HEK293T (cell line): ENCODE data around the gene RPTOR.

Experiments used
- CTCF ChIA-PET: fragments of 350-600 bp; formaldehyde crosslinking; extraction: SDS; loops from one replicate; lab custom pipeline; 2021; ENCODE audit warnings: antibody characterized with exemption, inconsistent platforms; lab: Yijun Ruan, JAX
- POLR2A ChIA-PET: fragments of 350-600 bp; formaldehyde crosslinking; extraction: SDS; loops from one replicate; lab custom pipeline; 2020; ENCODE audit warnings: antibody characterized with exemption, inconsistent platforms; lab: Yijun Ruan, JAX
- DNase-seq: peaks from one replicate; pipeline ENCODE4 v3.0.0; 2012; ENCODE audit warnings: mixed read lengths; ENCODE audit errors: extremely low spot score
- ARNT ChIP-seq: fragments of 450-650 bp; IDR thresholded peaks from 2 replicates; pipeline ENCODE4 v1.6.1; 2017; ENCODE audit warnings: mild to moderate bottlenecking
- BHLHE40 ChIP-seq: fragments of 450-650 bp; IDR thresholded peaks from 2 replicates; pipeline ENCODE4 v1.6.1; 2016; ENCODE audit warnings: mild to moderate bottlenecking, moderate library complexity, borderline replicate concordance
- CTBP1 ChIP-seq: fragments of 450-650 bp; IDR thresholded peaks from 2 replicates; pipeline ENCODE4 v1.6.1; 2016; ENCODE audit warnings: borderline replicate concordance
- ELF4 ChIP-seq: fragments of 450-650 bp; IDR thresholded peaks from 2 replicates; pipeline ENCODE4 v1.6.1; 2017; ENCODE audit warnings: antibody characterized with exemption
- FOXA1 ChIP-seq: fragments of 450-650 bp; IDR thresholded peaks from 2 replicates; pipeline ENCODE4 v1.6.1; 2016; ENCODE audit warnings: mild to moderate bottlenecking
- FOXK2 ChIP-seq: fragments of 450-650 bp; IDR thresholded peaks from 2 replicates; pipeline ENCODE4 v1.6.1; 2016; ENCODE audit warnings: mild to moderate bottlenecking
- FOXM1 ChIP-seq: fragments of 450-650 bp; IDR thresholded peaks from 2 replicates; pipeline ENCODE4 v1.6.1; 2017; ENCODE audit warnings: mild to moderate bottlenecking, borderline replicate concordance
- HDGF ChIP-seq: fragments of 450-650 bp; IDR thresholded peaks from 2 replicates; pipeline ENCODE4 v1.6.1; 2017; ENCODE audit warnings: antibody characterized with exemption, borderline replicate concordance
- L3MBTL2 ChIP-seq: fragments of 450-650 bp; conservative IDR thresholded peaks from 2 replicates; pipeline ENCODE4 v1.6.1; 2016; ENCODE audit warnings: mild to moderate bottlenecking
- LEF1 ChIP-seq: fragments of 450-650 bp; IDR thresholded peaks from 2 replicates; pipeline ENCODE4 v1.6.1; 2017; ENCODE audit warnings: mild to moderate bottlenecking, borderline replicate concordance
- NFRKB ChIP-seq: fragments of 450-650 bp; IDR thresholded peaks from 2 replicates; pipeline ENCODE4 v1.6.1; 2016; ENCODE audit warnings: mild to moderate bottlenecking, moderate library complexity
- PKNOX1 ChIP-seq: fragments of 450-650 bp; IDR thresholded peaks from 2 replicates; pipeline ENCODE4 v1.6.1; 2016
- SP1 ChIP-seq: fragments of 450-650 bp; IDR thresholded peaks from 2 replicates; pipeline ENCODE4 v1.6.1; 2017
- SUZ12 ChIP-seq: fragments of 450-650 bp; IDR thresholded peaks from 2 replicates; pipeline ENCODE4 v1.6.1; 2016; ENCODE audit warnings: mild to moderate bottlenecking
- TARDBP ChIP-seq: fragments of 450-650 bp; IDR thresholded peaks from 2 replicates; pipeline ENCODE4 v1.6.1; 2016
- ZNF384 ChIP-seq: fragments of 450-650 bp; IDR thresholded peaks from 2 replicates; pipeline ENCODE4 v1.6.1; 2016

RPTOR gene

GRCh38 chr17:80720610-80721577, 176.3 kb downstream of the RPTOR start:
- ChIA-PET CTCF (no interaction called here), POLR2A (no interaction called here)
- no peak for DNase-seq
- no peak for TF ChIP-seq NFRKB
- no peak for TF ChIP-seq LEF1
- no peak for TF ChIP-seq CTBP1
- TF ChIP-seq BHLHE40: no peak
- TF ChIP-seq TARDBP: no peak

- CTCF ChIA-PET: no interaction called here
- no peak for DNase-seq
- POLR2A ChIA-PET: no interaction called here
- TF ChIP-seq LEF1 (no peak), L3MBTL2 (no peak), FOXA1 (no peak), SP1 (no peak), ARNT (no peak), SUZ12 (no peak), CTBP1 (no peak), FOXK2 (no peak), FOXM1 (no peak), BHLHE40 (no peak), ELF4 (no peak)
Observed at GRCh38 chr17:80722661-80723060, 178.0 kb downstream of the RPTOR start.

GRCh38 chr17:80724775-80725266, 180.2 kb downstream of the RPTOR start:
- CTCF ChIA-PET: no interaction called here
- DNase-seq: no peak
- POLR2A ChIA-PET: no interaction called here
- TF ChIP-seq L3MBTL2: no peak
- TF ChIP-seq SUZ12: no peak

- POLR2A ChIA-PET: interaction anchor here (1.2 kb wide), 1 partner anchor 271 kb away, joined by 6 read pairs; no protein-coding TSS in a partner anchor
- TF ChIP-seq FOXM1 (no peak), TARDBP (no peak), CTBP1 (no peak), ZNF384 (no peak), FOXA1 (no peak)
- CTCF ChIA-PET: no interaction called here
- DNase-seq: no peak
Observed at GRCh38 chr17:80725517-80725916, 180.9 kb downstream of the RPTOR start.

GRCh38 chr17:80726558-80727408, 182.1 kb downstream of the RPTOR start:
- DNase-seq: no peak
- ChIA-PET CTCF (no interaction called here), POLR2A (interaction anchor here (1.2 kb wide), 1 partner anchor 272 kb away, joined by 6 read pairs; no protein-coding TSS in a partner anchor)
- TF ChIP-seq BHLHE40 (no peak), ZNF384 (no peak), HDGF (no peak), LEF1 (no peak)

GRCh38 chr17:80727409-80727755, 182.7 kb downstream of the RPTOR start:
- ChIA-PET POLR2A (no interaction called here), CTCF (no interaction called here)
- no peak for TF ChIP-seq LEF1
- no peak for TF ChIP-seq PKNOX1
- no peak for TF ChIP-seq SP1
- no peak for TF ChIP-seq ARNT
- TF ChIP-seq SUZ12: no peak
- no peak for TF ChIP-seq ZNF384
- no peak for TF ChIP-seq FOXK2
- TF ChIP-seq TARDBP: no peak
- no peak for TF ChIP-seq HDGF
- no peak for TF ChIP-seq FOXA1
- TF ChIP-seq FOXM1: no peak
- no peak for TF ChIP-seq BHLHE40
- TF ChIP-seq ELF4: no peak
- TF ChIP-seq NFRKB: no peak
- no peak for TF ChIP-seq L3MBTL2
- TF ChIP-seq CTBP1: no peak
- DNase-seq: no peak

GRCh38 chr17:80729016-80729415, 184.4 kb downstream of the RPTOR start:
- POLR2A ChIA-PET: no interaction called here
- no peak for DNase-seq
- no peak for TF ChIP-seq ZNF384
- no peak for TF ChIP-seq FOXM1
- no peak for TF ChIP-seq L3MBTL2
- TF ChIP-seq SUZ12: no peak
- no peak for TF ChIP-seq ARNT
- TF ChIP-seq TARDBP: no peak
- no peak for TF ChIP-seq LEF1
- no peak for TF ChIP-seq SP1
- TF ChIP-seq HDGF: no peak
- no peak for TF ChIP-seq ELF4
- no peak for TF ChIP-seq CTBP1
- TF ChIP-seq FOXA1: no peak
- TF ChIP-seq BHLHE40: no peak
- no peak for TF ChIP-seq FOXK2
- TF ChIP-seq PKNOX1: no peak
- CTCF ChIA-PET: no interaction called here
